GM23338 (cell line): ENCODE results near the gene SEL1L3. TPM values are rescaled to one million over a fixed set of nuclear protein-coding genes. Genes with fewer than 3 reads are reported as not detected.

ENCODE experiments used
- ATAC-seq: fragments of 200-7000 bp; cut with Tn5 transposase; 3 replicates; pipeline ENCODE4 v1.9.1; 2020
- DNase-seq: peaks from one replicate; pipeline ENCODE4 v3.0.0-alpha.2; 2015; ENCODE audit warnings: low spot score
- H2AFZ ChIP-seq: fragments of 200-600 bp; sonication (generic); 2 replicates; pipeline ENCODE4 v1.8.0; 2016; ENCODE audit warnings: antibody characterized with exemption, mild to moderate bottlenecking, moderate library complexity
- H3F3A ChIP-seq: fragments of 200-600 bp; sonication (generic); replicated peaks from 2 replicates; pipeline ENCODE4 v1.8.0; 2017; ENCODE audit warnings: antibody characterized with exemption, mixed run types, low read depth
- H3K27ac ChIP-seq: fragments of 200-600 bp; sonication (generic); 2 replicates; pipeline ENCODE4 v1.6.1; 2016; ENCODE audit warnings: low read depth
- H3K27me3 ChIP-seq: fragments of 200-600 bp; sonication (generic); 2 replicates; pipeline ENCODE4 v1.8.0; 2016; ENCODE audit warnings: mild to moderate bottlenecking, mixed run types, moderate library complexity; ENCODE audit not compliant: insufficient read depth
- H3K36me3 ChIP-seq: fragments of 200-600 bp; sonication (generic); 2 replicates; pipeline ENCODE4 v1.8.0; 2016; ENCODE audit warnings: mild to moderate bottlenecking; ENCODE audit not compliant: insufficient read depth
- H3K4me1 ChIP-seq: fragments of 200-600 bp; sonication (generic); 2 replicates; pipeline ENCODE4 v1.8.0; 2016; ENCODE audit warnings: mild to moderate bottlenecking, moderate library complexity; ENCODE audit not compliant: insufficient read depth
- H3K4me2 ChIP-seq: fragments of 200-600 bp; sonication (generic); 2 replicates; pipeline ENCODE4 v1.7.1; 2017; ENCODE audit warnings: mixed run types
- H3K4me3 ChIP-seq: fragments of 200-600 bp; sonication (generic); 2 replicates; pipeline ENCODE4 v1.6.1; 2016; ENCODE audit warnings: mixed run types
- H3K79me2 ChIP-seq: fragments of 200-600 bp; sonication (generic); replicated peaks from 2 replicates; pipeline ENCODE4 v1.8.0; 2017; ENCODE audit warnings: mild to moderate bottlenecking; ENCODE audit not compliant: insufficient read depth
- H3K9me2 ChIP-seq: fragments of 200-600 bp; sonication (generic); 2 replicates; pipeline ENCODE4 v1.8.0; 2017; ENCODE audit not compliant: insufficient read depth
- H4K20me1 ChIP-seq: fragments of 200-600 bp; sonication (generic); replicated peaks from 2 replicates; pipeline ENCODE4 v1.8.0; 2017; ENCODE audit warnings: mild to moderate bottlenecking; ENCODE audit not compliant: insufficient read depth
- H3K27ac Mint-ChIP-seq: 2 replicates; pipeline ENCODE4 v1.8.0; 2020; ENCODE audit warnings: inconsistent platforms, mild to moderate bottlenecking, moderate library complexity, mixed read lengths
- H3K27me3 Mint-ChIP-seq: 3 replicates; pipeline ENCODE4 v1.8.0; 2022; ENCODE audit warnings: low read depth, mild to moderate bottlenecking, moderate library complexity, mixed read lengths, inconsistent platforms; ENCODE audit not compliant: insufficient read depth, poor library complexity
- H3K36me3 Mint-ChIP-seq: 3 replicates; pipeline ENCODE4 v1.8.0; 2021; ENCODE audit warnings: low read depth, mild to moderate bottlenecking, inconsistent platforms, moderate library complexity, mixed read lengths
- H3K4me1 Mint-ChIP-seq: 3 replicates; pipeline ENCODE4 v1.8.0; 2020; ENCODE audit warnings: mild to moderate bottlenecking, inconsistent platforms, mixed read lengths
- H3K4me3 Mint-ChIP-seq: 3 replicates; pipeline ENCODE4 v1.8.0; 2021; ENCODE audit warnings: moderate library complexity, mild to moderate bottlenecking, inconsistent platforms, mixed read lengths
- H3K9me3 Mint-ChIP-seq: 3 replicates; pipeline ENCODE4 v1.8.0; 2020; ENCODE audit warnings: moderate library complexity, mild to moderate bottlenecking, inconsistent platforms, mixed read lengths
- CREB1 ChIP-seq: fragments of 250-450 bp; sonication (Bioruptor Pico); IDR thresholded peaks from 2 replicates; pipeline ENCODE4 v1.5.0; 2020; ENCODE audit warnings: low read depth, mild to moderate bottlenecking, moderate library complexity
- CTCF ChIP-seq, 2 experiments: fragments of 200-600 bp in 1 of 2; sonication (generic) in 1 of 2; conservative IDR thresholded peaks; 2 replicates each; pipeline versions ENCODE4 v1.5.1 to v1.6.1; 2016 to 2017; ENCODE audit warnings: antibody characterized with exemption in 2 of 2, low read depth in 2 of 2, mild to moderate bottlenecking in 2 of 2, moderate library complexity in 1 of 2
- EZH2 ChIP-seq: fragments of 200-600 bp; sonication (generic); IDR thresholded peaks from one replicate; pipeline ENCODE4 v1.8.0; 2017; ENCODE audit warnings: antibody characterized with exemption, mild to moderate bottlenecking, low read depth; ENCODE audit not compliant: unreplicated experiment
- EZH2phosphoT487 ChIP-seq: fragments of 200-600 bp; sonication (generic); IDR thresholded peaks from one replicate; pipeline ENCODE4 v1.8.1; 2018; ENCODE audit warnings: antibody characterized with exemption; ENCODE audit not compliant: unreplicated experiment
- JUNB ChIP-seq: IDR thresholded peaks from one replicate; pipeline ENCODE4 v1.6.1; 2016; ENCODE audit warnings: antibody characterized with exemption; ENCODE audit not compliant: unreplicated experiment
- NANOG ChIP-seq: IDR thresholded peaks from 2 replicates; pipeline ENCODE4 v1.6.1; 2016; ENCODE audit warnings: antibody characterized with exemption, borderline replicate concordance
- POLR2AphosphoS5 ChIP-seq: IDR thresholded peaks from 2 replicates; pipeline ENCODE4 v1.6.1; 2016; ENCODE audit warnings: antibody characterized with exemption, low read depth
- STAT1 ChIP-seq: IDR thresholded peaks from one replicate; pipeline ENCODE4 v1.6.1; 2016; ENCODE audit warnings: antibody characterized with exemption; ENCODE audit not compliant: unreplicated experiment
- ZNF114 ChIP-seq: fragments of 250-450 bp; sonication (Bioruptor Pico); IDR thresholded peaks from 2 replicates; pipeline ENCODE4 v1.5.0; 2020; ENCODE audit warnings: mild to moderate bottlenecking, moderate library complexity
- polyA plus RNA-seq: library from polyadenylated mRNA; unstranded; fragments of >200 nt; fragmentation: Nextera tagmentation; extraction: Ambion mirVana; gene quantifications from 2 replicates; pipeline ENCODE4 v1.2.1, GENCODE V29; 2016
- total RNA-seq: library from RNA; depleted of rRNA; stranded (reverse); fragments of >200 nt; shearing (Covaris generic); gene quantifications from 2 replicates; pipeline ENCODE4 v1.2.3, GENCODE V29; 2014
- TF ChIP-seq, protein P1 (sequence below): IDR thresholded peaks from 2 replicates; pipeline ENCODE4 v1.6.1; 2016; ENCODE audit warnings: antibody characterized with exemption
- TF ChIP-seq, protein P2 (sequence below): IDR thresholded peaks from one replicate; pipeline ENCODE4 v1.6.1; 2018; ENCODE audit warnings: antibody characterized with exemption; ENCODE audit not compliant: unreplicated experiment

Gene SEL1L3
- total and polyA plus RNA-seq, 2 experiments from 2014 or later = 17.1 to 61.7 TPM

GRCh38 chr4:25729564-25729963 is 133.2 kb downstream of the SEL1L3 start:
- no peak overlapping the region for H3K4me3 ChIP-seq
- no peaks in the 10 kb centered on the region for H3K4me1 ChIP-seq
- H3K27ac ChIP-seq = no peak overlapping the region
- no peaks in the 10 kb centered on the region for H3K79me2 ChIP-seq
- Mint-ChIP-seq H3K4me3 (no peak overlapping the region), H3K27ac (no peak overlapping the region), H3K36me3 (no peaks in the 10 kb centered on the region), H3K9me3 (peaks cover 3% of the 10 kb centered on the region; the same call in 2 of the 3 replicates), H3K27me3 (peaks cover 9% of the 10 kb centered on the region), H3K4me1 (no peaks in the 10 kb centered on the region)
- no peak overlapping the region for H3K4me2 ChIP-seq
- H3K36me3 ChIP-seq = no peaks in the 10 kb centered on the region; the same call in 1 of the 2 replicates
- no peak overlapping the region for H2AFZ ChIP-seq
- TF ChIP-seq STAT1 (no peak), EZH2phosphoT487 (no peak), ZNF114 (CRISPR knock-in tag) (no peak), JUNB (no peak), POLR2AphosphoS5 (no peak), CREB1 (CRISPR knock-in tag) (no peak)
- TF ChIP-seq, protein P1, sequence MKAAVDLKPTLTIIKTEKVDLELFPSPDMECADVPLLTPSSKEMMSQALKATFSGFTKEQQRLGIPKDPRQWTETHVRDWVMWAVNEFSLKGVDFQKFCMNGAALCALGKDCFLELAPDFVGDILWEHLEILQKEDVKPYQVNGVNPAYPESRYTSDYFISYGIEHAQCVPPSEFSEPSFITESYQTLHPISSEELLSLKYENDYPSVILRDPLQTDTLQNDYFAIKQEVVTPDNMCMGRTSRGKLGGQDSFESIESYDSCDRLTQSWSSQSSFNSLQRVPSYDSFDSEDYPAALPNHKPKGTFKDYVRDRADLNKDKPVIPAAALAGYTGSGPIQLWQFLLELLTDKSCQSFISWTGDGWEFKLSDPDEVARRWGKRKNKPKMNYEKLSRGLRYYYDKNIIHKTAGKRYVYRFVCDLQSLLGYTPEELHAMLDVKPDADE = no peak
- ATAC-seq (no peak), DNase-seq (no peak)
- H4K20me1 ChIP-seq = no peaks in the 10 kb centered on the region
- H3K9me2 ChIP-seq = peaks cover 7% of the 10 kb centered on the region; the same call in 1 of the 2 replicates
- no peaks in the 10 kb centered on the region for H3F3A ChIP-seq
- H3K27me3 ChIP-seq = no peaks in the 10 kb centered on the region

DNA sequence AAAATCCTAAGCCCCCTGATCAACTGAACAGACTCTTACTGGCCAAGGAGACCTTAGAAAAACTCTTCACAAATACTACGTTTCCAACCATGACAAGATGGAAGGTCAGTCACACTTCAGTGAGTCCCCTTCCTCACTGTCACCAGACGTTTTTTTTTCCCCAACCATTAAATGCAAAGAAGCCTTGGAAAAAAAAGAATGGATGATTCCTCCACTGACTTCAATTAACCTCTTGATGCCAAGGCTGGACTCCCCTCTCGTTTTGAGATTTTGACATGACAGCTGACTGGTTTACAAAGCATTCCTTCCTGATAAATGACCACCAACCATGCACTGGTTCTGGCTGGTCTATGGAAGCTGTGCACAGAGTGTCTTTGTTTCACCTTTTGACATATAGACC is 133.9 kb downstream of the SEL1L3 start:
- H3K36me3 Mint-ChIP-seq = no peaks in the 10 kb centered on the region
- no peaks in the 10 kb centered on the region; the same call in 1 of the 2 replicates for H3K36me3 ChIP-seq
- TF ChIP-seq CREB1 (CRISPR knock-in tag) (no peak), CTCF (conservative IDR thresholded peaks at IDR 0.05; ENCODE audit: low read depth in 2 of 2) (no peak), STAT1 (no peak), NANOG (no peak), EZH2 (no peak), EZH2phosphoT487 (no peak)
- TF ChIP-seq, protein P1 = no peak
- TF ChIP-seq, protein P2, sequence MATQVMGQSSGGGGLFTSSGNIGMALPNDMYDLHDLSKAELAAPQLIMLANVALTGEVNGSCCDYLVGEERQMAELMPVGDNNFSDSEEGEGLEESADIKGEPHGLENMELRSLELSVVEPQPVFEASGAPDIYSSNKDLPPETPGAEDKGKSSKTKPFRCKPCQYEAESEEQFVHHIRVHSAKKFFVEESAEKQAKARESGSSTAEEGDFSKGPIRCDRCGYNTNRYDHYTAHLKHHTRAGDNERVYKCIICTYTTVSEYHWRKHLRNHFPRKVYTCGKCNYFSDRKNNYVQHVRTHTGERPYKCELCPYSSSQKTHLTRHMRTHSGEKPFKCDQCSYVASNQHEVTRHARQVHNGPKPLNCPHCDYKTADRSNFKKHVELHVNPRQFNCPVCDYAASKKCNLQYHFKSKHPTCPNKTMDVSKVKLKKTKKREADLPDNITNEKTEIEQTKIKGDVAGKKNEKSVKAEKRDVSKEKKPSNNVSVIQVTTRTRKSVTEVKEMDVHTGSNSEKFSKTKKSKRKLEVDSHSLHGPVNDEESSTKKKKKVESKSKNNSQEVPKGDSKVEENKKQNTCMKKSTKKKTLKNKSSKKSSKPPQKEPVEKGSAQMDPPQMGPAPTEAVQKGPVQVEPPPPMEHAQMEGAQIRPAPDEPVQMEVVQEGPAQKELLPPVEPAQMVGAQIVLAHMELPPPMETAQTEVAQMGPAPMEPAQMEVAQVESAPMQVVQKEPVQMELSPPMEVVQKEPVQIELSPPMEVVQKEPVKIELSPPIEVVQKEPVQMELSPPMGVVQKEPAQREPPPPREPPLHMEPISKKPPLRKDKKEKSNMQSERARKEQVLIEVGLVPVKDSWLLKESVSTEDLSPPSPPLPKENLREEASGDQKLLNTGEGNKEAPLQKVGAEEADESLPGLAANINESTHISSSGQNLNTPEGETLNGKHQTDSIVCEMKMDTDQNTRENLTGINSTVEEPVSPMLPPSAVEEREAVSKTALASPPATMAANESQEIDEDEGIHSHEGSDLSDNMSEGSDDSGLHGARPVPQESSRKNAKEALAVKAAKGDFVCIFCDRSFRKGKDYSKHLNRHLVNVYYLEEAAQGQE = no peak
- no peaks in the 10 kb centered on the region for H3K27me3 ChIP-seq
- peaks cover 3% of the 10 kb centered on the region; the same call in 2 of the 3 replicates for H3K9me3 Mint-ChIP-seq
- no peak for DNase-seq
- H3F3A ChIP-seq = no peaks in the 10 kb centered on the region
- no peaks in the 10 kb centered on the region for H3K4me1 Mint-ChIP-seq
- H2AFZ ChIP-seq = no peak overlapping the region
- peaks cover 9% of the 10 kb centered on the region for H3K27me3 Mint-ChIP-seq
- no peak overlapping the region for H3K27ac ChIP-seq
- H3K4me1 ChIP-seq = no peaks in the 10 kb centered on the region
- no peak overlapping the region for H3K27ac Mint-ChIP-seq
- no peak overlapping the region for H3K4me2 ChIP-seq
- no peak for ATAC-seq
- H3K79me2 ChIP-seq = no peaks in the 10 kb centered on the region
- no peaks in the 10 kb centered on the region for H4K20me1 ChIP-seq
- H3K4me3 Mint-ChIP-seq = no peak overlapping the region
- H3K4me3 ChIP-seq = no peak overlapping the region
- H3K9me2 ChIP-seq = peaks cover 7% of the 10 kb centered on the region; the same call in 1 of the 2 replicates
